ENCODE results near the gene FBN3.
"Not testable (repeated sequence)": the region's sequence is repeated elsewhere in the genome, so short reads cannot be mapped to it uniquely, and the experiment has no call there.

The FBN3 gene

DNA sequence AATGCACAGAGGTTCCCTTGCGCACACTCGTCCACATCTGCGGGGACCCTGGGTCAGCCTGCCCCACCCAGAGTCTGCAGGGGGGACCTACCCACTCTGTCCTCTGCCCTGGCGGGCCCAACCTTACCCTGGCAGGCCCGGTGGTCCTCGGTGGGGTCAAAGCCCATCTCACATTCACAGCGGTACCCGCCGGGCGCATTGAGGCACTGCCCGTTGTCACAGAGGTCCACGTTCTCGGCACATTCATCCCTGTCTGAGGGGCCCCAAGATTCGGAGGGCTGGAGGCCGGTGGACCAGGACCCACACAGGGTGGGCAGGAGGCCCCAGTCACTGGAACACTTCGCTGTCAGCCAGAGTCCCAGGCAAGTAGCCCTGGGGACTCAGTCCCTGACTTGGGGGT lies 38.5 kb downstream of the FBN3 start:
- Histone ChIP-seq H3K9me3 (ENCODE audit: insufficient read depth, low read depth, low read length) (no peaks in the 10 kb centered on the region), H3K36me3 (ENCODE audit: insufficient read depth, low read depth, low read length) (peaks cover 64% of the 10 kb centered on the region), H3K27me3 (ENCODE audit: insufficient read depth, low read length) (no peaks in the 10 kb centered on the region), H3K9ac (ENCODE audit: low read depth, low read length) (no peak overlapping the region), H3K4me1 (ENCODE audit: insufficient read depth, low read length) (no peaks in the 10 kb centered on the region), H3K4me3 (ENCODE audit: low read length) (no peak overlapping the region), H3K27ac (ENCODE audit: low read length) (no peak overlapping the region)

DNA sequence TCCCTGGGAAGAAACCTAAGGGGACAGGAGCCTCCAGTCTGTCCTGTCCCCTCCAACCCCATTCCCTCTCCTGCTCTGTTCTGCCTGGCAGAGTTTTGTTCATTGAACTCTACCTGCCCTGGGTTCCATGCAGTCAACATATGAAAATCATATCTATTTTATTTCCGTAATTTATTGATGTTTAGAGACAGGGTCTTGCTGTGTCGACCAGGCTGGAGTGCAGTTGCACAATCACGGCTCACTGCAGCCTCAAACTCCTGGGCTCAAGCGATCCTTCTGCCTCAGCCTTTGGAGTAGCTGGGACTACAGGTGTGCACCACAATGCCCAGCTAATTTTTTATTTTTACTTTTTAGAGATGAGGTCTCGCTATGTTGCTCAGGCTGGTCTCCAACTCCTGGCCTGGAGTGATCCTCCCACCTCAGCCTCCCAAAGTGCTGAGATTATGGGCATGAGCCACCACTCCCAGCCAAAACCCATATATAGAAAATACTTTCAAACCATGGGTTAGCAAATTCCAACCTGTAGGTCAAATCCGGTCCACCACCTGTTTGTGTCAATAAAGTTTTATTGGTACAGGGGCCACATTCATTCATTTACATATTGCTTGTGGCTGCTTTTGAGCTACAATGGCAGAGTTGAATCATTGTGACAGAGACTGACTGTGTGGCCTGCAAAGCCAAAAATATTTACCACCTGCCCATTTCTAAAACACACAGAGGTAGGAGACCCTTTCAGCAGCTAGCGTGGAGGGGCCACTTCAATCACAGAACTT lies 39.3 kb downstream of the FBN3 start:
- H3K9ac ChIP-seq (ENCODE audit: low read depth, low read length) = no peak overlapping the region
- no peaks in the 10 kb centered on the region for H3K27me3 ChIP-seq (ENCODE audit: insufficient read depth, low read length)
- H3K4me1 ChIP-seq (ENCODE audit: insufficient read depth, low read length) = no peaks in the 10 kb centered on the region
- H3K36me3 ChIP-seq (ENCODE audit: insufficient read depth, low read depth, low read length) = peaks cover 63% of the 10 kb centered on the region
- H3K9me3 ChIP-seq (ENCODE audit: insufficient read depth, low read depth, low read length) = no peaks in the 10 kb centered on the region
- no peak overlapping the region for H3K27ac ChIP-seq (ENCODE audit: low read length)
- H3K4me3 ChIP-seq (ENCODE audit: low read length) = no peak overlapping the region

DNA sequence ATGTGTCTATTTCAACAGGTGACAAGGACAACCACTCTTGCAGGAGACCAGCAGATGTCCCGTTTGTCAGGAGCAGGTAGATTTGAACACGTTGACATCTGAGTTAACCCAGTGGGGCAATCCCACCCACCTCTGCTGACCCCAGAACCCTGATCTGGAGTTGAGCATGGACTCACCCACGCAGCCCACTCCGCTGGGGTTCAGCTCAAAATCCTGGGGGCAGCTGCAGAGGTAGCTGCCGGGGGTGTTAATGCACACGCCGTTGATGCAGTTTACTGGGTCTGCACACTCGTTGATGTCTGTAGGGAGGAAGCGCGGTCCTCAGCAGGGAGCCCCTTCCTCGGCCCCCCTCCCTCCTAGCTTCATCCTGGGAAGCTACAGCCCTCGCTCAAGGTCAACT lies 39.9 kb downstream of the FBN3 start:
- no peaks in the 10 kb centered on the region for H3K4me1 ChIP-seq (ENCODE audit: insufficient read depth, low read length)
- H3K36me3 ChIP-seq (ENCODE audit: insufficient read depth, low read depth, low read length) = peaks cover 63% of the 10 kb centered on the region
- H3K27ac ChIP-seq (ENCODE audit: low read length) = no peak overlapping the region

GRCh38 chr19:8108560-8109445 lies 40.6 kb downstream of the FBN3 start:
- Histone ChIP-seq H3K4me3 (ENCODE audit: low read length) (no peak overlapping the region), H3K36me3 (ENCODE audit: insufficient read depth, low read depth, low read length) (peaks cover 64% of the 10 kb centered on the region), H3K4me1 (ENCODE audit: insufficient read depth, low read length) (no peaks in the 10 kb centered on the region), H3K9ac (ENCODE audit: low read depth, low read length) (no peak overlapping the region), H3K27me3 (ENCODE audit: insufficient read depth, low read length) (no peaks in the 10 kb centered on the region), H3K9me3 (ENCODE audit: insufficient read depth, low read depth, low read length) (no peaks in the 10 kb centered on the region), H3K27ac (ENCODE audit: low read length) (no peak overlapping the region)

More for the DNA sequence above, 39.9 kb downstream of the FBN3 start:
- Histone ChIP-seq H3K4me3 (ENCODE audit: low read length) (no peak overlapping the region), H3K9ac (ENCODE audit: low read depth, low read length) (no peak overlapping the region), H3K27me3 (ENCODE audit: insufficient read depth, low read length) (no peaks in the 10 kb centered on the region), H3K9me3 (ENCODE audit: insufficient read depth, low read depth, low read length) (no peaks in the 10 kb centered on the region)

GRCh38 chr19:8107301-8107903 lies 42.0 kb downstream of the FBN3 start:
- Histone ChIP-seq H3K36me3 (ENCODE audit: insufficient read depth, low read depth, low read length) (peaks cover 66% of the 10 kb centered on the region), H3K27me3 (ENCODE audit: insufficient read depth, low read length) (no peaks in the 10 kb centered on the region), H3K4me1 (ENCODE audit: insufficient read depth, low read length) (no peaks in the 10 kb centered on the region)

DNA sequence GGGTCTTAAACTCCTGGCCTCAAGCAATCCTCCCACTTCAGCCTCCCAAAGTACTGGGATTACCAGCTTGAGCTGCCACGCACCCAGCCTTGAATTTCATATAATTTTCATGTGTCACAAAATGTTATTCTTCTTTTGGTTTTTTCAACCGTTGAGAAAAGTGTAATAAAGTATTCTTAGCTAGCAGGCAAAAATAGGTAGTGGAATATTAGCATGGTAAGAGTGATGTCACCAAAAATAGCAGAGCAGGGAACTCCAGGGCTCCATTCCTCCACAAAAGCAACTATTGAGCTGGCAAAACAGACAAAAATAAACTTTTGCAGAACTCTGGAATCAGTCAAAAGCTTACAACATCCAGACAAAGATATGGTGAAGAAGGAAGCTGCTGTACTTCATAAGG lies 43.9 kb downstream of the FBN3 start:
- Histone ChIP-seq H3K9me3 (ENCODE audit: insufficient read depth, low read depth, low read length) (no peaks in the 10 kb centered on the region), H3K27ac (ENCODE audit: low read length) (no peak overlapping the region), H3K9ac (ENCODE audit: low read depth, low read length) (no peak overlapping the region), H3K27me3 (ENCODE audit: insufficient read depth, low read length) (no peaks in the 10 kb centered on the region), H3K36me3 (ENCODE audit: insufficient read depth, low read depth, low read length) (peaks cover 73% of the 10 kb centered on the region), H3K4me1 (ENCODE audit: insufficient read depth, low read length) (no peaks in the 10 kb centered on the region), H3K4me3 (ENCODE audit: low read length) (no peak overlapping the region)

More at GRCh38 chr19:8107301-8107903, 42.0 kb downstream of the FBN3 start:
- Histone ChIP-seq H3K27ac (ENCODE audit: low read length) (no peak overlapping the region), H3K9me3 (ENCODE audit: insufficient read depth, low read depth, low read length) (no peaks in the 10 kb centered on the region), H3K9ac (ENCODE audit: low read depth, low read length) (no peak overlapping the region), H3K4me3 (ENCODE audit: low read length) (no peak overlapping the region)

DNA sequence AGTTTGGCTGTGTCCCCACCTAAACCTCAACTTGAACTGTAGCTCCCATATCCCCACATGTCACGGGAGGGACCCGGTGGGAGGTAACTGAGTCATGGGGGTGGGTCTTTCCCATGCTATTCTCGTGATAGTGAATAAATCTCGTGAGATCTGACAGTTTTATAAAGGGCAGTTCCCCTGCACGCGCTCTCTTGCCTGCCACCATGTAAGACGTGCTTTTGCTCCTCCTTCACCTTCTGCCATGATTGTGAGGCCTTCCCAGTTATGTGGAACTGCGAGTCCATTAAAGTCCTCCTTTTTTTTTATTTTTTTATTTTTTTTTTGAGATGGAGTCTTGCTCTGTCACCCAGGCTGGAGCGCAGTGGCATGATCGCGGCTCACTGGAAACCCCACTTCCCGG lies 47.5 kb downstream of the FBN3 start:
- H3K4me1 ChIP-seq (ENCODE audit: insufficient read depth, low read length); H3K4me3 ChIP-seq (ENCODE audit: low read length); H3K27me3 ChIP-seq (ENCODE audit: insufficient read depth, low read length); H3K27ac ChIP-seq (ENCODE audit: low read length); H3K9ac ChIP-seq (ENCODE audit: low read depth, low read length); H3K9me3 ChIP-seq (ENCODE audit: insufficient read depth, low read depth, low read length): not testable (repeated sequence)
- peaks cover 66% of the 10 kb centered on the region for H3K36me3 ChIP-seq (ENCODE audit: insufficient read depth, low read depth, low read length)

DNA sequence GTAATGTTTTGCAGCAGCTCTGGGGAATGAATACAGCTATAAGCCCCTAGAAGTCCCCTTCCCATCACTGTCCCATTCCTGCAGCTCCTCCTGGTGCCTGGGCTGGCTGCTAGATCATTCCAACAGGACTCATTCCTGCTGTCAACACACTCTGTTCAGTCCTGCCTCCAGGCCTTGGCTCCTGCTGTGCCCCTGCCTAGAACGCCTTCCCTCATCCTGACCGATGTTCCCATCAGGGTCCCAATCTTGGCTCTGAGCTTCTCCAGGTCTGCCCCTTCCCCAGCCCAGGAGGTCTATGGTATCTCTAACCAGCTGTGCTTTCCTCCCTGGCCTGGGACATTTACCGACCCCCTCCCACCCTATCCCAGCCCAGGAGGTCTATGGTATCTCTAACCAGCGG lies 48.1 kb downstream of the FBN3 start:
- no peak overlapping the region for H3K27ac ChIP-seq (ENCODE audit: low read length)

GRCh38 chr19:8097681-8098567 lies 51.5 kb downstream of the FBN3 start:
- H3K27ac ChIP-seq (ENCODE audit: low read length) = no peak overlapping the region
- peaks cover 15% of the 10 kb centered on the region for H3K9me3 ChIP-seq (ENCODE audit: insufficient read depth, low read depth, low read length)
- H3K9ac ChIP-seq (ENCODE audit: low read depth, low read length) = no peak overlapping the region
- no peaks in the 10 kb centered on the region for H3K27me3 ChIP-seq (ENCODE audit: insufficient read depth, low read length)
- peaks cover 71% of the 10 kb centered on the region for H3K36me3 ChIP-seq (ENCODE audit: insufficient read depth, low read depth, low read length)
- no peak overlapping the region for H3K4me3 ChIP-seq (ENCODE audit: low read length)
- H3K4me1 ChIP-seq (ENCODE audit: insufficient read depth, low read length) = no peaks in the 10 kb centered on the region

More for the DNA sequence above, 48.1 kb downstream of the FBN3 start:
- Histone ChIP-seq H3K4me3 (ENCODE audit: low read length) (no peak overlapping the region), H3K9me3 (ENCODE audit: insufficient read depth, low read depth, low read length) (peaks cover 2% of the 10 kb centered on the region; the same call in 1 of the 2 replicates), H3K27me3 (ENCODE audit: insufficient read depth, low read length) (no peaks in the 10 kb centered on the region), H3K9ac (ENCODE audit: low read depth, low read length) (no peak overlapping the region), H3K4me1 (ENCODE audit: insufficient read depth, low read length) (no peaks in the 10 kb centered on the region), H3K36me3 (ENCODE audit: insufficient read depth, low read depth, low read length) (peaks cover 66% of the 10 kb centered on the region)

DNA sequence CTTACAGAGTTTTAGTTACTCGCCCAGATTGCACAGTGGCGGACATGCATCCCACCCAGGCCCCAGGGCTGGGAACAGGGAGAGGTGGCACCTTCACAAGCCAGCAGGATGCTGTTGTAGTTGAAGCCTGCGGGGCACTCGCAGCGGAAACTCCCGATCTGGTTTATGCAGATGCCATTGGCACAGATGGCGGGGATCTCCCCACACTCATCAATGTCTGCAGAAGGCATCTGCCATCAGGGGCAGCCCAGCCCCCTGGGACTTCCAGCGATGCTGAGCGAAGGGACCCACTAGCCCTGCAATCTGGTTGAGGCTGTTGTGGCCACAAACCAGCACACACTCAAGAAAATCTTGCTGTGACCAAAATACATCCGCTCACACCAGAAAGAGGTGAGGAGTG lies 52.2 kb downstream of the FBN3 start:
- H3K4me3 ChIP-seq (ENCODE audit: low read length) = no peak overlapping the region
- no peaks in the 10 kb centered on the region for H3K27me3 ChIP-seq (ENCODE audit: insufficient read depth, low read length)
- no peak overlapping the region for H3K27ac ChIP-seq (ENCODE audit: low read length)
- peaks cover 15% of the 10 kb centered on the region for H3K9me3 ChIP-seq (ENCODE audit: insufficient read depth, low read depth, low read length)
- peaks cover 65% of the 10 kb centered on the region for H3K36me3 ChIP-seq (ENCODE audit: insufficient read depth, low read depth, low read length)
- no peak overlapping the region for H3K9ac ChIP-seq (ENCODE audit: low read depth, low read length)
- no peaks in the 10 kb centered on the region for H3K4me1 ChIP-seq (ENCODE audit: insufficient read depth, low read length)

- Histone ChIP-seq H3K4me3 (ENCODE audit: low read length) (no peak overlapping the region), H3K36me3 (ENCODE audit: insufficient read depth, low read depth, low read length) (peaks cover 63% of the 10 kb centered on the region), H3K4me1 (ENCODE audit: insufficient read depth, low read length) (no peaks in the 10 kb centered on the region), H3K27me3 (ENCODE audit: insufficient read depth, low read length) (no peaks in the 10 kb centered on the region), H3K9ac (ENCODE audit: low read depth, low read length) (no peak overlapping the region), H3K27ac (ENCODE audit: low read length) (no peak overlapping the region), H3K9me3 (ENCODE audit: insufficient read depth, low read depth, low read length) (peaks cover 15% of the 10 kb centered on the region)
These were observed 53.3 kb downstream of the FBN3 start for GRCh38 chr19:8096071-8096470.

Measured in iPS-20b (cell line).